WTC11 (cell line): Measurements from ENCODE around the gene STAT1. TPM values are rescaled to one million over a fixed set of nuclear protein-coding genes. Genes with fewer than 3 reads are reported as not detected.

Experiments
- ATAC-seq: fragments of 200-7000 bp; cut with Tn5 transposase; 2 replicates; pipeline ENCODE4 v1.10.0; 2021; ENCODE audit warnings: mild to moderate bottlenecking, moderate library complexity
- CTCF ChIA-PET: fragments of 300-600 bp; sonication (Branson Sonifier 250); formaldehyde crosslinking; loops from one replicate; lab custom pipeline; 2021; ENCODE audit warnings: antibody characterized with exemption; lab: Charles Lee
- POLR2A ChIA-PET: fragments of 350-600 bp; sonication (Branson Sonifier 250); formaldehyde crosslinking; loops from one replicate; lab custom pipeline; 2021; ENCODE audit warnings: antibody characterized with exemption; lab: Charles Lee
- DNase-seq: peaks from one replicate; pipeline ENCODE4 v3.0.0; 2021; ENCODE audit warnings: low spot score
- H3K27ac Mint-ChIP-seq: 2 replicates; pipeline ENCODE4 v1.8.0; 2021; ENCODE audit warnings: mixed read lengths
- H3K27me3 Mint-ChIP-seq: 2 replicates; pipeline ENCODE4 v1.8.0; 2021; ENCODE audit warnings: low read depth, mild to moderate bottlenecking, moderate library complexity, mixed read lengths
- H3K36me3 Mint-ChIP-seq: 2 replicates; pipeline ENCODE4 v1.8.0; 2021; ENCODE audit warnings: mixed read lengths
- H3K4me1 Mint-ChIP-seq: 2 replicates; pipeline ENCODE4 v1.8.0; 2022; ENCODE audit warnings: mixed read lengths
- H3K4me3 Mint-ChIP-seq: 2 replicates; pipeline ENCODE4 v1.8.0; 2021; ENCODE audit warnings: mild to moderate bottlenecking, moderate library complexity, mixed read lengths
- H3K9me3 Mint-ChIP-seq: 2 replicates; pipeline ENCODE4 v1.8.0; 2021; ENCODE audit warnings: mixed read lengths
- AR ChIP-seq: fragments of 250-450 bp; sonication (Bioruptor Pico); IDR thresholded peaks from 2 replicates; pipeline ENCODE4 v1.9.0; 2021; ENCODE audit warnings: mild to moderate bottlenecking
- ATF1 ChIP-seq: sonication (generic); formaldehyde crosslinking; IDR thresholded peaks from 2 replicates; pipeline ENCODE4 v1.8.1; 2023; ENCODE audit warnings: mild to moderate bottlenecking, moderate library complexity, missing genetic modification reagents
- ATF3 ChIP-seq: sonication (generic); formaldehyde crosslinking; conservative IDR thresholded peaks from 2 replicates; pipeline ENCODE4 v1.8.1; 2022; ENCODE audit warnings: mild to moderate bottlenecking, missing genetic modification reagents
- JUN ChIP-seq: sonication (generic); formaldehyde crosslinking; IDR thresholded peaks from 2 replicates; pipeline ENCODE4 v1.8.0; 2023; ENCODE audit warnings: mild to moderate bottlenecking, missing genetic modification reagents
- KAT7 ChIP-seq: sonication (generic); formaldehyde crosslinking; IDR thresholded peaks from 2 replicates; pipeline ENCODE4 v1.8.1; 2023; ENCODE audit warnings: missing genetic modification reagents, mild to moderate bottlenecking, borderline replicate concordance
- MAX ChIP-seq: sonication (generic); formaldehyde crosslinking; IDR thresholded peaks from 2 replicates; pipeline ENCODE4 v1.8.0; 2022; ENCODE audit warnings: mild to moderate bottlenecking, missing genetic modification reagents
- MLX ChIP-seq: sonication (generic); formaldehyde crosslinking; IDR thresholded peaks from 2 replicates; pipeline ENCODE4 v1.8.1; 2023; ENCODE audit warnings: mild to moderate bottlenecking, missing genetic modification reagents, moderate library complexity
- MYBL2 ChIP-seq: sonication (generic); formaldehyde crosslinking; IDR thresholded peaks from 2 replicates; pipeline ENCODE4 v1.8.1; 2023; ENCODE audit warnings: mild to moderate bottlenecking, moderate library complexity, missing genetic modification reagents
- NFATC4 ChIP-seq: fragments of 250-450 bp; sonication (Bioruptor Pico); IDR thresholded peaks from 2 replicates; pipeline ENCODE4 v1.9.0; 2021; ENCODE audit warnings: mild to moderate bottlenecking
- NFYB ChIP-seq: sonication (generic); formaldehyde crosslinking; conservative IDR thresholded peaks from 2 replicates; pipeline ENCODE4 v1.8.0; 2022; ENCODE audit warnings: low read depth, missing genetic modification reagents
- NR2C2 ChIP-seq: sonication (generic); formaldehyde crosslinking; IDR thresholded peaks from 2 replicates; pipeline ENCODE4 v1.8.0; 2022; ENCODE audit warnings: mild to moderate bottlenecking, missing genetic modification reagents
- NR3C1 ChIP-seq: sonication (generic); formaldehyde crosslinking; conservative IDR thresholded peaks from 2 replicates; pipeline ENCODE4 v1.8.1; 2023; ENCODE audit warnings: low read depth, mild to moderate bottlenecking, missing genetic modification reagents
- TP53 ChIP-seq: sonication (generic); formaldehyde crosslinking; IDR thresholded peaks from 2 replicates; pipeline ENCODE4 v1.8.1; 2023; ENCODE audit warnings: mild to moderate bottlenecking, missing genetic modification reagents
- ZNF232 ChIP-seq: sonication (generic); formaldehyde crosslinking; IDR thresholded peaks from 2 replicates; pipeline ENCODE4 v1.8.0; 2022; ENCODE audit warnings: mild to moderate bottlenecking, missing genetic modification reagents
- total RNA-seq: library from RNA; stranded (reverse); gene quantifications from 3 replicates; pipeline ENCODE4 v1.2.3, GENCODE V29; 2021
- TF ChIP-seq, protein P1 (sequence below): sonication (generic); formaldehyde crosslinking; IDR thresholded peaks from 2 replicates; pipeline ENCODE4 v1.8.1; 2022; ENCODE audit warnings: missing genetic modification reagents, borderline replicate concordance
- TF ChIP-seq, protein P2 (sequence below): sonication (generic); formaldehyde crosslinking; IDR thresholded peaks from 2 replicates; pipeline ENCODE4 v1.8.0; 2022; ENCODE audit warnings: mild to moderate bottlenecking, missing genetic modification reagents
- TF ChIP-seq, protein P3 (sequence below): fragments of 250-450 bp; sonication (Bioruptor Pico); IDR thresholded peaks from 2 replicates; pipeline ENCODE4 v1.9.0; 2021; ENCODE audit warnings: mild to moderate bottlenecking
- TF ChIP-seq, protein P4 (sequence below): sonication (generic); formaldehyde crosslinking; IDR thresholded peaks from 2 replicates; pipeline ENCODE4 v1.8.1; 2022; ENCODE audit warnings: low read depth, missing genetic modification reagents, borderline replicate concordance

The STAT1 gene
- total RNA-seq, 1 experiment from 2014 or later, result 36.1 TPM

DNA sequence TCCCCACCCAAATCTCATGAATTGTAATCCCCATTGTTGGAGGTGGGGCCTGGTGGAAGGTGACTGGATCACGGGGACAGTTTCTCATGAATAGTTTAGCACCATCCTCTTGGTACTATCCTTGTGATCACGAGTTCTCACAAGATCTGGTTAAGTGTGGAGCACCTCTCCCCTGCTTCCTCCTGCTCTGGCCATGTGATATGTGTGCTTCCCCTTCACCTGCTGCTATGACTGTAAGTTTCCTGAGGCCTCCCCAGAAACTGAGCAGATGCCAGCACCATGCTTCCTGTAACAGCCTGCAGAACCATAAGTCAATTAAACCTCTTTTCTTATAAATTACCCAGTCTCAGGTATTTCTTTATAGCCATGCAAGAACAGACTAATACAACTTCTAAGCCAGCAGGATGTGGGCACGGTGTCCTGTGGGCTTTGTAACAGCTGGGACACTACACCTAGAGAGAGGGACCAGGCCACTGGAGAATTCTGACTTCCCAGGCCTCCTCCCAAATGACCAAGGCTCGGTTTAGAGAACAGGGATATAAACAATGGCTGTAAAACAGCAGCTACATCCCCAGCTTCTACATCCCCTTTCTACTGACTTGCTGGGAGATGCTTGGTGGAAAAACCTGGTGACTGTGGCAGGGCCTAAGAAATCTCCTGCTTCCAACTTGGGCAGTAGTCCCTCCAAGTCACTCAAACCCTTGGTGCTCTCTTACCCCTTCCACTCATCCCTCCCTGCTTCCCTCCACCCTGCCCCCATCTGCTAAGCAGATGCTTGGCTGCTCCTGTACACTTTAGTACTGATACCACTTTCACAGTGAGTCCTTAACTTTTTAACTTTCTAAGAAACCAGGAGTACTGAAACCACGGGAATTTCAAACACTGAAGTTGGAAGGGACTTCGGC lies 10.3 kb downstream of the STAT1 start (continued):
- no peak for TF ChIP-seq NR3C1 (CRISPR knock-in tag)
- TF ChIP-seq, protein P1, sequence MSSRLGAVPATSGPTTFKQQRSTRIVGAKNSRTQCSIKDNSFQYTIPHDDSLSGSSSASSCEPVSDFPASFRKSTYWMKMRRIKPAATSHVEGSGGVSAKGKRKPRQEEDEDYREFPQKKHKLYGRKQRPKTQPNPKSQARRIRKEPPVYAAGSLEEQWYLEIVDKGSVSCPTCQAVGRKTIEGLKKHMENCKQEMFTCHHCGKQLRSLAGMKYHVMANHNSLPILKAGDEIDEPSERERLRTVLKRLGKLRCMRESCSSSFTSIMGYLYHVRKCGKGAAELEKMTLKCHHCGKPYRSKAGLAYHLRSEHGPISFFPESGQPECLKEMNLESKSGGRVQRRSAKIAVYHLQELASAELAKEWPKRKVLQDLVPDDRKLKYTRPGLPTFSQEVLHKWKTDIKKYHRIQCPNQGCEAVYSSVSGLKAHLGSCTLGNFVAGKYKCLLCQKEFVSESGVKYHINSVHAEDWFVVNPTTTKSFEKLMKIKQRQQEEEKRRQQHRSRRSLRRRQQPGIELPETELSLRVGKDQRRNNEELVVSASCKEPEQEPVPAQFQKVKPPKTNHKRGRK, result no peak

- CTCF ChIA-PET, result no interaction called here
- TF ChIP-seq, protein P2, sequence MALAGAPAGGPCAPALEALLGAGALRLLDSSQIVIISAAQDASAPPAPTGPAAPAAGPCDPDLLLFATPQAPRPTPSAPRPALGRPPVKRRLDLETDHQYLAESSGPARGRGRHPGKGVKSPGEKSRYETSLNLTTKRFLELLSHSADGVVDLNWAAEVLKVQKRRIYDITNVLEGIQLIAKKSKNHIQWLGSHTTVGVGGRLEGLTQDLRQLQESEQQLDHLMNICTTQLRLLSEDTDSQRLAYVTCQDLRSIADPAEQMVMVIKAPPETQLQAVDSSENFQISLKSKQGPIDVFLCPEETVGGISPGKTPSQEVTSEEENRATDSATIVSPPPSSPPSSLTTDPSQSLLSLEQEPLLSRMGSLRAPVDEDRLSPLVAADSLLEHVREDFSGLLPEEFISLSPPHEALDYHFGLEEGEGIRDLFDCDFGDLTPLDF (CRISPR knock-in tag), result no peak
- no peak for ATAC-seq
- no peak overlapping the region for H3K4me3 Mint-ChIP-seq
- no peak for DNase-seq
- no peaks in the 10 kb centered on the region for H3K27me3 Mint-ChIP-seq
- H3K27ac Mint-ChIP-seq, result no peak overlapping the region
- H3K36me3 Mint-ChIP-seq, result peaks cover 79% of the 10 kb centered on the region
- no peaks in the 10 kb centered on the region for H3K9me3 Mint-ChIP-seq
- H3K4me1 Mint-ChIP-seq, result no peaks in the 10 kb centered on the region
- POLR2A ChIA-PET, result no interaction called here
Measured at GRCh38 chr2:191001624-191002023, 12.3 kb downstream of the STAT1 start.

GRCh38 chr2:191001032-191001431 lies 12.9 kb downstream of the STAT1 start:
- ATAC-seq, result no peak
- DNase-seq, result no peak
- Mint-ChIP-seq H3K4me1 (no peaks in the 10 kb centered on the region), H3K27ac (no peak overlapping the region), H3K27me3 (no peaks in the 10 kb centered on the region), H3K36me3 (peaks cover 80% of the 10 kb centered on the region), H3K4me3 (no peak overlapping the region), H3K9me3 (no peaks in the 10 kb centered on the region)
- TF ChIP-seq, protein P3, sequence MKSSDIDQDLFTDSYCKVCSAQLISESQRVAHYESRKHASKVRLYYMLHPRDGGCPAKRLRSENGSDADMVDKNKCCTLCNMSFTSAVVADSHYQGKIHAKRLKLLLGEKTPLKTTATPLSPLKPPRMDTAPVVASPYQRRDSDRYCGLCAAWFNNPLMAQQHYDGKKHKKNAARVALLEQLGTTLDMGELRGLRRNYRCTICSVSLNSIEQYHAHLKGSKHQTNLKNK (CRISPR knock-in tag), result no peak
- TF ChIP-seq, protein P4, sequence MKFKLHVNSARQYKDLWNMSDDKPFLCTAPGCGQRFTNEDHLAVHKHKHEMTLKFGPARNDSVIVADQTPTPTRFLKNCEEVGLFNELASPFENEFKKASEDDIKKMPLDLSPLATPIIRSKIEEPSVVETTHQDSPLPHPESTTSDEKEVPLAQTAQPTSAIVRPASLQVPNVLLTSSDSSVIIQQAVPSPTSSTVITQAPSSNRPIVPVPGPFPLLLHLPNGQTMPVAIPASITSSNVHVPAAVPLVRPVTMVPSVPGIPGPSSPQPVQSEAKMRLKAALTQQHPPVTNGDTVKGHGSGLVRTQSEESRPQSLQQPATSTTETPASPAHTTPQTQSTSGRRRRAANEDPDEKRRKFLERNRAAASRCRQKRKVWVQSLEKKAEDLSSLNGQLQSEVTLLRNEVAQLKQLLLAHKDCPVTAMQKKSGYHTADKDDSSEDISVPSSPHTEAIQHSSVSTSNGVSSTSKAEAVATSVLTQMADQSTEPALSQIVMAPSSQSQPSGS (CRISPR knock-in tag), result no peak
- TF ChIP-seq MLX (CRISPR knock-in tag) (no peak), NR3C1 (CRISPR knock-in tag) (no peak), NR2C2 (no peak), TP53 (no peak), ATF1 (no peak), MYBL2 (no peak)
- POLR2A ChIA-PET, result no interaction called here
- CTCF ChIA-PET, result no interaction called here

DNA sequence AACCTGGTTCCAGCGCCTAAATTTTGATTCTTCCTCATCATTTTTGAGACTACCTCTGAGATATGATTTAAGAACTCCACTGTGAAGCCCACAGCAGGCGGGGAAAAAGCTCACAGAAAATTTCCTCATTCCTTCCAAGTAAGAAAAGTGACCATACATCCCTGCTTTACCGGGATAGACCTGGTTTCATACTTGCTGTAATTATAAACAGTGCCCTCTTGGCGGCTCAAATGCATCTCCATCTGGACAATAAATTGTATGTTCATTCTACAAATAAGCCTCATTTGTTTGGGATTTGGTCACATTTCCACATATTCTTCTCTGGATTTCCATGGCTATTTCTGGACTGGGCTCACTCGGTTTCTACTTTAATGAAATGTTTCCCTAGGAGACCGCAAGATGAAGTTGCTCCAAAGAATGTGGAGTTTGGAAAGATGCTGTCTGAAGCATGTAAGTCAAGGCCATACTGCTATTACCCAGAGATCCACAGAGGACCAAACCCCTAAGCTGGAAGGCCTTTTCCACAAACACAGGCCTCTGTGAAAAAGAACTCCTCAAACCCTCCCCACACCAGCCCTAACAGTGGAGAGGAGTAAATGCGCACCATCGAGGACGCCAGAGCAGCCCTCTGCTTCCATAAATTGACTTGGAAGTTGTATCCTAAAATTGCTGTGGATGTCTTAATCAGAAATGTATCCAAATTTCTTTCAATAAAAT lies 13.9 kb downstream of the STAT1 start:
- H3K4me3 Mint-ChIP-seq, result no peak overlapping the region
- peaks cover 85% of the 10 kb centered on the region for H3K36me3 Mint-ChIP-seq
- DNase-seq, result no peak
- no peaks in the 10 kb centered on the region for H3K9me3 Mint-ChIP-seq
- CTCF ChIA-PET, result no interaction called here
- no peaks in the 10 kb centered on the region for H3K27me3 Mint-ChIP-seq
- POLR2A ChIA-PET, result no interaction called here
- H3K27ac Mint-ChIP-seq, result no peak overlapping the region
- no peaks in the 10 kb centered on the region for H3K4me1 Mint-ChIP-seq
- no peak for ATAC-seq
- TF ChIP-seq KAT7 (CRISPR knock-in tag) (no peak), JUN (CRISPR knock-in tag) (no peak), ATF3 (CRISPR knock-in tag) (no peak), NFATC4 (no peak), AR (CRISPR knock-in tag) (no peak), ZNF232 (CRISPR knock-in tag) (no peak), MAX (no peak), NFYB (CRISPR knock-in tag) (no peak)
